ENCODE results near the gene C6orf163. TPM values are rescaled to one million over a fixed set of nuclear protein-coding genes. Genes with fewer than 3 reads are reported as not detected.
A peak's percentile ranks its signal among the peaks of the same experiment; 100 is the strongest.
"Not testable (repeated sequence)": the region's sequence is repeated elsewhere in the genome, so short reads cannot be mapped to it uniquely, and the experiment has no call there.

The C6orf163 gene
- total RNA-seq, 1 experiment from 2014 or later = 3.8 TPM

DNA sequence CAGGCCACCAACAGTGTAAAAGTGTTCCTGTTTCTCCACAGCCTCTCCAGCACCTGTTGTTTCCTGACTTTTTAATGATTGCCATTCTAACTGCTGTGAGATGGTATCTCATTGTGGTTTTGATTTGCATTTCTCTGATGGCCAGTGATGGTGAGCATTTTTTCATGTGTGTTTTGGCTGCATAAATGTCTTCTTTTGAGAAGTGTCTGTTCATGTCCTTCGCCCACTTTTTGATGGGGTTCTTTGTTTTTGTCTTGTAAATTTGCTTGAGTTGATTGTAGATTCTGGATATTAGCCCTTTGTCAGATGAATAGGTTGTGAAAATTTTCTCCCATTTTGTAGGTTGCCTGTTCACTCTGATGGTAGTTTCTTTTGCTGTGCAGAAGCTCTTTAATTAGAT is 20.7 kb upstream of the C6orf163 start:
- H4K20me1 ChIP-seq (ENCODE audit: insufficient read depth, low read depth, low read length); H3K9me3 ChIP-seq (ENCODE audit: low read length); H3K4me3 ChIP-seq (ENCODE audit: low read length); H3K27ac ChIP-seq (ENCODE audit: low read length); H3K9me2 ChIP-seq (replicated peaks; ENCODE audit: insufficient read depth, low read length); H3K27me3 ChIP-seq (ENCODE audit: low read length); H3K4me1 ChIP-seq (ENCODE audit: low read length); H2AFZ ChIP-seq (ENCODE audit: low read length); H3K36me3 ChIP-seq (ENCODE audit: insufficient read depth, low read length); DNase-seq; H3K9ac ChIP-seq (ENCODE audit: low read length); H3K4me2 ChIP-seq (ENCODE audit: low read depth, low read length, poor library complexity, severe bottlenecking): not testable (repeated sequence)
- H3K79me2 ChIP-seq (ENCODE audit: low read length) = peaks cover 16% of the 10 kb centered on the region

DNA sequence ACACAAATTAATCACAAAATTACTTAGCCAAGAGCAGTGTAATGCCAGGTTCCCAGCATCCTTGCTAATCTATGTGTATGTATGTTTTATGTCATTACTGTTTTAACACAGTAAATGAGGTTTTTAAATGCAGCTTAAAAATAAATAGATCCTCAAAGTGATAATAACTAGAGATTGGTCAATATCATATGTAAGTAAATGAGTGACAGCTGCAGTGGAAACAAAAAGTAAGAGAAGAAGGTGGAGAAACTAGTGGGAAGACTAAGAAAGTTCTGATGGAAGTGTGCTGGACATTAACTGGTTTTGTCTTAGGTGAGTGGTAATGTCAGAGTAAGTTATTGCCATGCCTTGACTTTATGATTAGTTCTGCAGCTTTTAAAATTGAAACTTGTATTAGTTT is 13.7 kb upstream of the C6orf163 start:
- Histone ChIP-seq H3K4me3 (ENCODE audit: low read length) (no peak overlapping the region), H3K9ac (ENCODE audit: low read length) (0 out of 2 replicates have a peak overlapping the region, but pooled peaks have one; percentile 8), H3K4me2 (ENCODE audit: low read depth, low read length, poor library complexity, severe bottlenecking) (peak overlapping the region; percentile 62)

DNA sequence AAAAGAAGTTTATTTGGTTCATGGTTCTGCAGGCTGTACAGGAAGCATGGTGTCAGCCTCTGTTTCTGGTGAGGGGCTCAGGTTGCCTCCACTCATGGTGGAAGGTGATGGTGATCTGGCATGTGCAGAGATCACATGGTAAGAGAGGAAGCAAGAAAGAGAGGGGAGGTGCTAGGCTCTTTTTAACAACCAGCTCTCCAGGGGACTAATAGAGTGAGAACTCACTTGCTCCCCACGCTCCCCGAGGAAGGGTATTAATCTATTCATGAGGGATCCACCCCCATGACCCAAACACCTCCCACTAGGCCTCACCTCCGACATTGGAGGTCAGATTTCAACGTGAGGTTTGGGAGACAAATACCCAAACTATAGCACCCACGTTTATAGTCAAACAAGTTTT is 11.6 kb upstream of the C6orf163 start:
- Histone ChIP-seq H3K4me1 (ENCODE audit: low read length) (peaks cover 33% of the 10 kb centered on the region), H3K9me3 (ENCODE audit: low read length) (no peaks in the 10 kb centered on the region), H3K4me2 (ENCODE audit: low read depth, low read length, poor library complexity, severe bottlenecking) (no peak overlapping the region), H4K20me1 (ENCODE audit: insufficient read depth, low read depth, low read length) (no peaks in the 10 kb centered on the region), H3K36me3 (ENCODE audit: insufficient read depth, low read length) (no peaks in the 10 kb centered on the region), H2AFZ (ENCODE audit: low read length) (no peak overlapping the region), H3K79me2 (ENCODE audit: low read length) (peaks cover 83% of the 10 kb centered on the region), H3K9ac (ENCODE audit: low read length) (no peak overlapping the region), H3K4me3 (ENCODE audit: low read length) (no peak overlapping the region), H3K27ac (ENCODE audit: low read length) (no peak overlapping the region), H3K27me3 (ENCODE audit: low read length) (no peaks in the 10 kb centered on the region), H3K9me2 (replicated peaks; ENCODE audit: insufficient read depth, low read length) (no peaks in the 10 kb centered on the region)
- DNase-seq = no peak

More for the DNA sequence above, 13.7 kb upstream of the C6orf163 start:
- H2AFZ ChIP-seq (ENCODE audit: low read length) = no peak overlapping the region
- no peaks in the 10 kb centered on the region for H3K9me2 ChIP-seq (replicated peaks; ENCODE audit: insufficient read depth, low read length)
- peaks cover 33% of the 10 kb centered on the region for H3K4me1 ChIP-seq (ENCODE audit: low read length)
- H3K27ac ChIP-seq (ENCODE audit: low read length) = peak overlapping the region; percentile 56
- H3K79me2 ChIP-seq (ENCODE audit: low read length) = peaks cover 68% of the 10 kb centered on the region
- no peaks in the 10 kb centered on the region for H4K20me1 ChIP-seq (ENCODE audit: insufficient read depth, low read depth, low read length)
- H3K27me3 ChIP-seq (ENCODE audit: low read length) = no peaks in the 10 kb centered on the region
- no peaks in the 10 kb centered on the region for H3K36me3 ChIP-seq (ENCODE audit: insufficient read depth, low read length)
- no peaks in the 10 kb centered on the region for H3K9me3 ChIP-seq (ENCODE audit: low read length)
- peak; percentile 15 for DNase-seq

DNA sequence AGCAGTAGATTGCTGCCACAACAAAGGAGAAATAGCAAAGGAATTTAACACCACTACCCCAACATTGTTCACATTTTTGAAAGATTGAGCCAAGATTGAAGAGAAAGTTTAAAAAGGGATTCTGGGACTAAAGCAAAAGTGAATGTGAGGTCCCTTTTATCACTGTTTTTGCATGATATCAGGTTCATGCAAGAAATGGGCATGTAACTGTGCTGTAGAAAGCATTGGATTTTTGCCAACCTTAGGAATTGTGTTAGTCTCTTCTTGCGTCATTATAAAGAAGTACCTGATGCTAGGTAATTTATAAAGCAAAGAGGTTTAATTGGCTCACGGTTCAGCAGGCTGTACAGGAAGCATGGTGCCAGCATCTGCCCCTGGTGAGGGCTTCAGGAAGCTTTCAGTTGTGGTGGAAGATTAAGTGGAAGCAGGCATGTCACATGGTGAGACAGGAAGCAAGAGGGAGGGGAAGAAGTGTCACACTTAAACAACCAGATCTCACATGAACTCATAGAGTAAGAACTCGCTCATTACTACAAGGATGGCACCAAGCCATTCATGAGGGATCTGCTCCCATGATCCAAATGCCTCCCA is 10.9 kb upstream of the C6orf163 start:
- H3K4me2 ChIP-seq (ENCODE audit: low read depth, low read length, poor library complexity, severe bottlenecking) = no peak overlapping the region

DNA sequence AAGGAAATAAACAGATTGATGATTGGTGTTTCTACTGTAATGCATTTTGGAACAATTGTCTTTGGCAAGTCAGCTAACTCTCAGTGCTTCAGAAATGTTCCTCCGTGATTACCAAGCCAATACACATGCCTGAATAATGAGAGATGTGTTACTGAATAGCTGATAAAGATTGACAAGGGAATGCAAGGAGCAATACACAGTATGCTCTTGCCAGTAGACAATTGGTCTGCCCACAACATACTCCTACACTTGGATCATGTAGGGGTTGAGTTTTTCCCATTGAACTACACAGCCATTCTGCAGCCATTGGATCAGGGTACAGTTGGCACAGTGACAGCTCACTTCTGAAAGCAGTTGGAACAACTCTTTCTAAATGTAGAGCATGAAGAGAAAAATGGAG is 9.9 kb upstream of the C6orf163 start:
- Histone ChIP-seq H3K4me2 (ENCODE audit: low read depth, low read length, poor library complexity, severe bottlenecking) (no peak overlapping the region), H3K27ac (ENCODE audit: low read length) (no peak overlapping the region), H3K4me3 (ENCODE audit: low read length) (no peak overlapping the region), H3K79me2 (ENCODE audit: low read length) (peaks cover 84% of the 10 kb centered on the region), H3K9ac (ENCODE audit: low read length) (no peak overlapping the region), H3K9me2 (replicated peaks; ENCODE audit: insufficient read depth, low read length) (no peaks in the 10 kb centered on the region), H3K9me3 (ENCODE audit: low read length) (no peaks in the 10 kb centered on the region), H4K20me1 (ENCODE audit: insufficient read depth, low read depth, low read length) (no peaks in the 10 kb centered on the region), H3K27me3 (ENCODE audit: low read length) (no peaks in the 10 kb centered on the region), H3K4me1 (ENCODE audit: low read length) (peaks cover 38% of the 10 kb centered on the region), H2AFZ (ENCODE audit: low read length) (no peak overlapping the region), H3K36me3 (ENCODE audit: insufficient read depth, low read length) (no peaks in the 10 kb centered on the region)
- no peak for DNase-seq

More for the DNA sequence above, 10.9 kb upstream of the C6orf163 start:
- no peaks in the 10 kb centered on the region for H3K27me3 ChIP-seq (ENCODE audit: low read length)
- H3K9ac ChIP-seq (ENCODE audit: low read length) = no peak overlapping the region
- DNase-seq = no peak
- no peak overlapping the region for H2AFZ ChIP-seq (ENCODE audit: low read length)
- no peaks in the 10 kb centered on the region for H3K9me3 ChIP-seq (ENCODE audit: low read length)
- no peaks in the 10 kb centered on the region for H3K36me3 ChIP-seq (ENCODE audit: insufficient read depth, low read length)
- peaks cover 40% of the 10 kb centered on the region for H3K4me1 ChIP-seq (ENCODE audit: low read length)
- no peak overlapping the region for H3K27ac ChIP-seq (ENCODE audit: low read length)
- H3K4me3 ChIP-seq (ENCODE audit: low read length) = no peak overlapping the region
- no peaks in the 10 kb centered on the region for H3K9me2 ChIP-seq (replicated peaks; ENCODE audit: insufficient read depth, low read length)
- no peaks in the 10 kb centered on the region for H4K20me1 ChIP-seq (ENCODE audit: insufficient read depth, low read depth, low read length)
- H3K79me2 ChIP-seq (ENCODE audit: low read length) = peaks cover 87% of the 10 kb centered on the region

DNA sequence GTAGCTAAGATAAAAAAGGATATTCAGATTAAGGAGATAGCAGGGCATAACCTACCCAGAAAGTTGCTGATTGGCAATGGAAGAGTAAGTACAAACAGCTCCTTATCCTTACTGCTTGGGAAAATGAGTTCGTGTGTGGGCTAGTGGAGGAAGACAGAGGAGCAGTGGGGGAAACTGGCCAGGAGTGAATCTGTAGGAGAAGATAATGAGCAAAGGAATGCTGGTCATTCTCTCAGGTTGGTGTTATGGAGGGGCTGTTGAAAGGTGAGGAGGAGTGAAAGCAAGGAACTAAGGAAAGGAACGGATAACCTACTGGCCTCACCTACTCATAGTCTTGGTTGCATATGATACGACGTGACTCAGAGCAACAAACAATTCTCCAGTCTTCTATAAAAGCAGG is 8.2 kb upstream of the C6orf163 start:
- DNase-seq = no peak
- Histone ChIP-seq H3K4me1 (ENCODE audit: low read length) (peaks cover 21% of the 10 kb centered on the region), H3K36me3 (ENCODE audit: insufficient read depth, low read length) (no peaks in the 10 kb centered on the region), H3K4me2 (ENCODE audit: low read depth, low read length, poor library complexity, severe bottlenecking) (no peak overlapping the region), H3K9me2 (replicated peaks; ENCODE audit: insufficient read depth, low read length) (no peaks in the 10 kb centered on the region), H2AFZ (ENCODE audit: low read length) (no peak overlapping the region), H4K20me1 (ENCODE audit: insufficient read depth, low read depth, low read length) (no peaks in the 10 kb centered on the region), H3K9ac (ENCODE audit: low read length) (no peak overlapping the region), H3K27ac (ENCODE audit: low read length) (no peak overlapping the region), H3K79me2 (ENCODE audit: low read length) (peaks cover 76% of the 10 kb centered on the region), H3K4me3 (ENCODE audit: low read length) (no peak overlapping the region), H3K9me3 (ENCODE audit: low read length) (no peaks in the 10 kb centered on the region), H3K27me3 (ENCODE audit: low read length) (no peaks in the 10 kb centered on the region)

DNA sequence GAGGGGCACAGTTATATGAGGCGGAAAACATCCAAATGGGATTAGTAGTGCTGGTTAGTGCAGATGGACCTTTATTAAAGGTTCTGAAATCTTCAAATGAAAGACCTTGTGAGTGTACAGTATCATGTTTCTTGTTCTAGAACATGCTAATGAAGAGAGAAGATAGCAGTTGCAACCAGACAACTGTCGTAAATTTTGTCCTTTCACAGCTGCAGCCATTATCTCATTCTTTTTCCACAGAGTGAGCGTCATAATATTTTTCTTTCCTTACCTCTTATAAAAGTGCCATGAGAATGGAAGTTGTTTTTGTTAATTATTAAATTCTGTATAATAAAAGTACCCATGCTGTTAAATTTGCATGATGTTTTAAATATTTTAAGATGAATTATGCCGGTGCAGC is 4.4 kb upstream of the C6orf163 start:
- Histone ChIP-seq H3K4me3 (ENCODE audit: low read length) (no peak overlapping the region), H3K4me1 (ENCODE audit: low read length) (peaks cover 7% of the 10 kb centered on the region), H3K27me3 (ENCODE audit: low read length) (no peaks in the 10 kb centered on the region), H3K36me3 (ENCODE audit: insufficient read depth, low read length) (no peaks in the 10 kb centered on the region; the same call in 1 of the 2 replicates), H3K9me3 (ENCODE audit: low read length) (no peaks in the 10 kb centered on the region), H3K9ac (ENCODE audit: low read length) (no peak overlapping the region), H3K9me2 (replicated peaks; ENCODE audit: insufficient read depth, low read length) (no peaks in the 10 kb centered on the region), H4K20me1 (ENCODE audit: insufficient read depth, low read depth, low read length) (no peaks in the 10 kb centered on the region), H3K27ac (ENCODE audit: low read length) (no peak overlapping the region), H3K79me2 (ENCODE audit: low read length) (peaks cover 45% of the 10 kb centered on the region), H2AFZ (ENCODE audit: low read length) (no peak overlapping the region), H3K4me2 (ENCODE audit: low read depth, low read length, poor library complexity, severe bottlenecking) (no peak overlapping the region)
- no peak for DNase-seq

DNA sequence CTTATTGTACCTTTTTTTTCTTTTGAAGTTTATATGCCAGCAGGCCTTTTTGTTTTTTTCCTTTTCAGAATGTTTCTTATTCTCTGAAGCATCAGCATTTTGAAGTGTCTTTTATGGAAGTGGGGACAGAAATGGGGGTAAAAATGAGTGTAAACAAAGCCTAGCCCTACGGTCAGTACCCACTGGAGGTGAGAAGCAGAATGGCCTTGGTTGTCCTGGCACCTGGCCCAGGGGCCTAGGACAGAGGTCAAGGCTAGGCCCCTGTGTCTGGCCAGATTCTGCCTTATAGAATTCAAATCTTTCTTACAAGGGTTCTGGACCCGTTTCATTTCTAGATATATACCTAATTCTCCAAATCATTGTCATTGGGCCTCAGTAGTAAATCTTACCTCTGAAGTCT is 3.5 kb upstream of the C6orf163 start:
- Histone ChIP-seq H3K27ac (ENCODE audit: low read length) (no peak overlapping the region), H4K20me1 (ENCODE audit: insufficient read depth, low read depth, low read length) (no peaks in the 10 kb centered on the region), H2AFZ (ENCODE audit: low read length) (no peak overlapping the region), H3K9ac (ENCODE audit: low read length) (no peak overlapping the region), H3K79me2 (ENCODE audit: low read length) (peaks cover 41% of the 10 kb centered on the region), H3K4me2 (ENCODE audit: low read depth, low read length, poor library complexity, severe bottlenecking) (no peak overlapping the region), H3K36me3 (ENCODE audit: insufficient read depth, low read length) (no peaks in the 10 kb centered on the region; the same call in 1 of the 2 replicates), H3K4me1 (ENCODE audit: low read length) (peaks cover 7% of the 10 kb centered on the region), H3K27me3 (ENCODE audit: low read length) (no peaks in the 10 kb centered on the region), H3K9me3 (ENCODE audit: low read length) (no peaks in the 10 kb centered on the region), H3K4me3 (ENCODE audit: low read length) (no peak overlapping the region), H3K9me2 (replicated peaks; ENCODE audit: insufficient read depth, low read length) (no peaks in the 10 kb centered on the region)
- no peak for DNase-seq

Measured in Karpas-422 (cell line).